HepG2 (cell line): ENCODE data around the gene TMEM63B. TPM values are rescaled to one million over a fixed set of nuclear protein-coding genes. Genes with fewer than 3 reads are reported as not detected.

Experiments
- CBX1 ChIP-seq: IDR thresholded peaks from one replicate; pipeline ENCODE4 v1.6.1; 2016; ENCODE audit warnings: antibody characterized with exemption, low read depth
- CHD4 ChIP-seq: fragments of 200-600 bp; sonication (generic); IDR thresholded peaks from 2 replicates; pipeline ENCODE4 v1.7.0; 2017; ENCODE audit warnings: mild to moderate bottlenecking, low read length, borderline replicate concordance
- HIC2 ChIP-seq: sonication (generic); formaldehyde crosslinking; IDR thresholded peaks from 2 replicates; pipeline ENCODE4 v1.9.0; 2022; ENCODE audit warnings: low read depth, missing genetic modification reagents
- JUNB ChIP-seq: sonication (generic); formaldehyde crosslinking; IDR thresholded peaks from 2 replicates; pipeline ENCODE4 v1.8.0; 2022; ENCODE audit warnings: missing genetic modification reagents, mild to moderate bottlenecking, borderline replicate concordance
- KMT2B ChIP-seq: IDR thresholded peaks from 2 replicates; pipeline ENCODE4 v1.6.1; 2016; ENCODE audit warnings: missing genetic modification reagents, missing compliant biosample characterization
- MIXL1 ChIP-seq: IDR thresholded peaks from 2 replicates; pipeline ENCODE4 v1.6.1; 2016
- NCOA2 ChIP-seq: sonication (generic); formaldehyde crosslinking; IDR thresholded peaks from 2 replicates; pipeline ENCODE4 v1.8.0; 2022; ENCODE audit warnings: inconsistent platforms
- PCBP2 ChIP-seq: fragments of 200-400 bp; formaldehyde crosslinking; optimal IDR thresholded peaks from 2 replicates; pipeline ENCODE3; 2018; ENCODE audit warnings: low read length, low read depth; ENCODE audit not compliant: poor library complexity, severe bottlenecking
- REL ChIP-seq: sonication (generic); formaldehyde crosslinking; conservative IDR thresholded peaks from 2 replicates; pipeline ENCODE4 v1.8.0; 2022; ENCODE audit warnings: mild to moderate bottlenecking, missing genetic modification reagents, moderate library complexity
- SNRNP70 ChIP-seq: fragments of 200-400 bp; formaldehyde crosslinking; IDR thresholded peaks from 2 replicates; pipeline ENCODE4 v1.6.1; 2017; ENCODE audit warnings: mild to moderate bottlenecking, low read depth, low read length, moderate library complexity
- ZC3H4 ChIP-seq: sonication (generic); formaldehyde crosslinking; IDR thresholded peaks from 2 replicates; pipeline ENCODE4 v1.4.0; 2020; ENCODE audit warnings: missing genetic modification reagents, borderline replicate concordance
- ZNF224 ChIP-seq: sonication (generic); formaldehyde crosslinking; IDR thresholded peaks from 2 replicates; pipeline ENCODE4 v1.5.0; 2020; ENCODE audit warnings: mild to moderate bottlenecking, missing genetic modification reagents
- ZNF503 ChIP-seq: sonication (generic); formaldehyde crosslinking; IDR thresholded peaks from 2 replicates; pipeline ENCODE4 v1.4.0; 2020; ENCODE audit warnings: missing genetic modification reagents
- ZNF567 ChIP-seq: sonication (generic); formaldehyde crosslinking; IDR thresholded peaks from 2 replicates; pipeline ENCODE4 v1.8.1; 2023; ENCODE audit warnings: mild to moderate bottlenecking, missing genetic modification reagents, borderline replicate concordance
- ZNF577 ChIP-seq: sonication (generic); formaldehyde crosslinking; IDR thresholded peaks from 2 replicates; pipeline ENCODE4 v1.4.0; 2020; ENCODE audit warnings: mild to moderate bottlenecking, low read depth, missing genetic modification reagents, borderline replicate concordance
- ZNF724P ChIP-seq: sonication (generic); formaldehyde crosslinking; IDR thresholded peaks from 2 replicates; pipeline ENCODE4 v1.8.0; 2022; ENCODE audit warnings: missing genetic modification reagents, borderline replicate concordance
- ZNF761 ChIP-seq: sonication (generic); formaldehyde crosslinking; conservative IDR thresholded peaks from 2 replicates; pipeline ENCODE4 v1.4.0; 2020; ENCODE audit warnings: mild to moderate bottlenecking, missing genetic modification reagents
- polyA plus RNA-seq, 8 experiments: library from polyadenylated mRNA; depleted of rRNA in 3 of 8; stranded (reverse) in 7 of 8; unstranded in 1 of 8; fragments of >200 nt; fragmentation: Illumina TruSeq in 4 of 8; extraction: Trizol in 4 of 8; gene quantifications; 2 replicates each; pipeline versions ENCODE4 v1.2.1 to v1.2.3, GENCODE V29; 2011 to 2016; ENCODE audit warnings: low read depth in 4 of 8, missing spikeins in 1 of 8, mixed read lengths in 1 of 8; ENCODE audit not compliant: insufficient read depth in 1 of 8
- total RNA-seq, 5 experiments: library from RNA; depleted of rRNA; stranded (reverse); fragments of >200 nt; fragmentation: Illumina TruSeq; extraction: Trizol; gene quantifications; 2 replicates each; pipeline ENCODE4 v1.2.3, GENCODE V29; 2016; ENCODE audit warnings: low read depth in 1 of 5
- TF ChIP-seq, protein P1 (sequence below): sonication (generic); formaldehyde crosslinking; IDR thresholded peaks from 2 replicates; pipeline ENCODE4 v1.8.1; 2023; ENCODE audit warnings: mild to moderate bottlenecking, missing genetic modification reagents
- TF ChIP-seq, protein P2 (sequence below): sonication (generic); formaldehyde crosslinking; IDR thresholded peaks from 2 replicates; pipeline ENCODE4 v1.5.0; 2020; ENCODE audit warnings: mild to moderate bottlenecking, missing genetic modification reagents, borderline replicate concordance
- TF ChIP-seq, protein P3 (sequence below): sonication (generic); formaldehyde crosslinking; IDR thresholded peaks from 2 replicates; pipeline ENCODE4 v1.5.1; 2020; ENCODE audit warnings: missing genetic modification reagents, mild to moderate bottlenecking, borderline replicate concordance

TMEM63B gene
- total and polyA plus RNA-seq, 2 of the 13 experiments (the other 11 are each of a cell fraction or from before 2014, with no cell fraction given) = 27.4 to 75.8 TPM

DNA sequence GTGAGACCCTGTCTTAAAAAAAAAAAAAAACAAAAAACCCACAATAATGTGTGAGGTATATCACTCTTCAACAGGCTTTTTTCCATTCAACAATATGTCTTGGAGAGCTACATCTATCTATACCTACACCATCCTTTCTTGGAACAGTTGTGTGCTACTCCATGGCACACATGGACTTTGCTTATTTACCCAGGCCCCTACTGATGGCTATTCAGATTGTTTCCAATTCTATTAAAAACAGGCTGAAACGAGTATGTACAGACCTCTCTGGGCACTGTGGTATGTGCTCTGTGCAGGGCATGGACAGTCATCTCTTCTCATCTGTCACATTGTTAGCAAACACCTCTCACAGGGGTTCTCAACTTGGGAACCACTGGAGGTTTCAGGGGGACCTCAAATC, 28.2 kb upstream of the TMEM63B start (continued):
- TF ChIP-seq ZC3H4 (CRISPR knock-in tag) (no peak), SNRNP70 (no peak), PCBP2 (no peak), CBX1 (no peak), JUNB (no peak), ZNF761 (no peak), CHD4 (no peak), KMT2B (CRISPR knock-in tag) (no peak), NCOA2 (CRISPR knock-in tag) (0 out of 2 replicates have a peak, but pooled peaks have one; percentile 20), HIC2 (CRISPR knock-in tag) (no peak), ZNF224 (no peak), ZNF724P (CRISPR knock-in tag) (no peak; the same call in 1 of the 2 replicates), ZNF503 (CRISPR knock-in tag) (no peak), MIXL1 (CRISPR knock-in tag) (0 out of 2 replicates have a peak, but pooled peaks have one; percentile 20), REL (no peak), ZNF567 (CRISPR knock-in tag) (no peak), ZNF577 (CRISPR knock-in tag) (no peak)
- TF ChIP-seq, protein P1, sequence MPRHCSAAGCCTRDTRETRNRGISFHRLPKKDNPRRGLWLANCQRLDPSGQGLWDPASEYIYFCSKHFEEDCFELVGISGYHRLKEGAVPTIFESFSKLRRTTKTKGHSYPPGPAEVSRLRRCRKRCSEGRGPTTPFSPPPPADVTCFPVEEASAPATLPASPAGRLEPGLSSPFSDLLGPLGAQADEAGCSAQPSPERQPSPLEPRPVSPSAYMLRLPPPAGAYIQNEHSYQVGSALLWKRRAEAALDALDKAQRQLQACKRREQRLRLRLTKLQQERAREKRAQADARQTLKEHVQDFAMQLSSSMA (CRISPR knock-in tag) = no peak
- TF ChIP-seq, protein P2, sequence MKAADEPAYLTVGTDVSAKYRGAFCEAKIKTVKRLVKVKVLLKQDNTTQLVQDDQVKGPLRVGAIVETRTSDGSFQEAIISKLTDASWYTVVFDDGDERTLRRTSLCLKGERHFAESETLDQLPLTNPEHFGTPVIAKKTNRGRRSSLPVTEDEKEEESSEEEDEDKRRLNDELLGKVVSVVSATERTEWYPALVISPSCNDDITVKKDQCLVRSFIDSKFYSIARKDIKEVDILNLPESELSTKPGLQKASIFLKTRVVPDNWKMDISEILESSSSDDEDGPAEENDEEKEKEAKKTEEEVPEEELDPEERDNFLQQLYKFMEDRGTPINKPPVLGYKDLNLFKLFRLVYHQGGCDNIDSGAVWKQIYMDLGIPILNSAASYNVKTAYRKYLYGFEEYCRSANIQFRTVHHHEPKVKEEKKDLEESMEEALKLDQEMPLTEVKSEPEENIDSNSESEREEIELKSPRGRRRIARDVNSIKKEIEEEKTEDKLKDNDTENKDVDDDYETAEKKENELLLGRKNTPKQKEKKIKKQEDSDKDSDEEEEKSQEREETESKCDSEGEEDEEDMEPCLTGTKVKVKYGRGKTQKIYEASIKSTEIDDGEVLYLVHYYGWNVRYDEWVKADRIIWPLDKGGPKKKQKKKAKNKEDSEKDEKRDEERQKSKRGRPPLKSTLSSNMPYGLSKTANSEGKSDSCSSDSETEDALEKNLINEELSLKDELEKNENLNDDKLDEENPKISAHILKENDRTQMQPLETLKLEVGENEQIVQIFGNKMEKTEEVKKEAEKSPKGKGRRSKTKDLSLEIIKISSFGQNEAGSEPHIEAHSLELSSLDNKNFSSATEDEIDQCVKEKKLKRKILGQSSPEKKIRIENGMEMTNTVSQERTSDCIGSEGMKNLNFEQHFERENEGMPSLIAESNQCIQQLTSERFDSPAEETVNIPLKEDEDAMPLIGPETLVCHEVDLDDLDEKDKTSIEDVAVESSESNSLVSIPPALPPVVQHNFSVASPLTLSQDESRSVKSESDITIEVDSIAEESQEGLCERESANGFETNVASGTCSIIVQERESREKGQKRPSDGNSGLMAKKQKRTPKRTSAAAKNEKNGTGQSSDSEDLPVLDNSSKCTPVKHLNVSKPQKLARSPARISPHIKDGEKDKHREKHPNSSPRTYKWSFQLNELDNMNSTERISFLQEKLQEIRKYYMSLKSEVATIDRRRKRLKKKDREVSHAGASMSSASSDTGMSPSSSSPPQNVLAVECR (CRISPR knock-in tag) = no peak
- TF ChIP-seq, protein P3, sequence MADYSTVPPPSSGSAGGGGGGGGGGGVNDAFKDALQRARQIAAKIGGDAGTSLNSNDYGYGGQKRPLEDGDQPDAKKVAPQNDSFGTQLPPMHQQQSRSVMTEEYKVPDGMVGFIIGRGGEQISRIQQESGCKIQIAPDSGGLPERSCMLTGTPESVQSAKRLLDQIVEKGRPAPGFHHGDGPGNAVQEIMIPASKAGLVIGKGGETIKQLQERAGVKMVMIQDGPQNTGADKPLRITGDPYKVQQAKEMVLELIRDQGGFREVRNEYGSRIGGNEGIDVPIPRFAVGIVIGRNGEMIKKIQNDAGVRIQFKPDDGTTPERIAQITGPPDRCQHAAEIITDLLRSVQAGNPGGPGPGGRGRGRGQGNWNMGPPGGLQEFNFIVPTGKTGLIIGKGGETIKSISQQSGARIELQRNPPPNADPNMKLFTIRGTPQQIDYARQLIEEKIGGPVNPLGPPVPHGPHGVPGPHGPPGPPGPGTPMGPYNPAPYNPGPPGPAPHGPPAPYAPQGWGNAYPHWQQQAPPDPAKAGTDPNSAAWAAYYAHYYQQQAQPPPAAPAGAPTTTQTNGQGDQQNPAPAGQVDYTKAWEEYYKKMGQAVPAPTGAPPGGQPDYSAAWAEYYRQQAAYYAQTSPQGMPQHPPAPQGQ (CRISPR knock-in tag) = no peak
